Astrocyte of the spinal cord (primary cell): ENCODE measurements around the gene DEGS2.

Source experiments
- DNase-seq: peaks from one replicate; pipeline ENCODE4 v3.0.0; 2011; ENCODE audit warnings: low read depth, low spot score
- H3K4me3 ChIP-seq: 2 replicates; pipeline ENCODE4 v1.5.1; 2011; ENCODE audit warnings: low read depth, mild to moderate bottlenecking, low read length, moderate library complexity
- in situ Hi-C: cut with HindIII; loops from 2 replicates; pipeline ENCODE4 v1.10.0; 2017; ENCODE audit warnings: low sequenced_read_pairs
- TF ChIP-seq, protein P1 (sequence below): IDR thresholded peaks from 2 replicates; pipeline ENCODE4 v1.5.1; 2012; ENCODE audit warnings: low read depth, mild to moderate bottlenecking, low read length, inconsistent platforms

Gene DEGS2

DNA sequence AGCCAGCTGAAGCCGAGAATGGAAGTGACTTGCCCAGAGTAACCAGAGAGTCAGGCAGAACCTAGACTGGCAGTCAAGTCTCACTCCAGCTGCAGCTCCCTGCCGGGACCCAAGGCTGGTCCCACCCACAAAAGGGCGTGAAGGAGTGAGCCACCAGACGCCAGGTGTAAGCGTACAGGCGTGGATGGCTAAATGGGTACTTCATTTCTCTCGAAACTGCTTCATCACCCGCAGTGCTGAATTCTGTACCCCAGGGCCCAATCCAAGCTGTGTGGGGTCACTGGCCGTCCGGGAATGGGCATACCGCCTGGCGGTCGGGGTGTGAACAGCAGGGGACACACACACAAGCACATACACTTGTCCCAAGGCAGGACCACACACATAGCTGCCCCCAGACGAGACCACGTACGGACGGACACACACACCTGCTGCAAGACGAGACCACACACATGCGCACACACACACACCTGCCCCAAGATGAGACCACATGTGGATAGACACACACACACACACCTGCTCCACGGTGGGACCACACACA is 34.8 kb downstream of the DEGS2 start:
- TF ChIP-seq, protein P1, sequence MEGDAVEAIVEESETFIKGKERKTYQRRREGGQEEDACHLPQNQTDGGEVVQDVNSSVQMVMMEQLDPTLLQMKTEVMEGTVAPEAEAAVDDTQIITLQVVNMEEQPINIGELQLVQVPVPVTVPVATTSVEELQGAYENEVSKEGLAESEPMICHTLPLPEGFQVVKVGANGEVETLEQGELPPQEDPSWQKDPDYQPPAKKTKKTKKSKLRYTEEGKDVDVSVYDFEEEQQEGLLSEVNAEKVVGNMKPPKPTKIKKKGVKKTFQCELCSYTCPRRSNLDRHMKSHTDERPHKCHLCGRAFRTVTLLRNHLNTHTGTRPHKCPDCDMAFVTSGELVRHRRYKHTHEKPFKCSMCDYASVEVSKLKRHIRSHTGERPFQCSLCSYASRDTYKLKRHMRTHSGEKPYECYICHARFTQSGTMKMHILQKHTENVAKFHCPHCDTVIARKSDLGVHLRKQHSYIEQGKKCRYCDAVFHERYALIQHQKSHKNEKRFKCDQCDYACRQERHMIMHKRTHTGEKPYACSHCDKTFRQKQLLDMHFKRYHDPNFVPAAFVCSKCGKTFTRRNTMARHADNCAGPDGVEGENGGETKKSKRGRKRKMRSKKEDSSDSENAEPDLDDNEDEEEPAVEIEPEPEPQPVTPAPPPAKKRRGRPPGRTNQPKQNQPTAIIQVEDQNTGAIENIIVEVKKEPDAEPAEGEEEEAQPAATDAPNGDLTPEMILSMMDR = no peak
- in situ Hi-C loops = no loop called here
- no peak overlapping the region for H3K4me3 ChIP-seq
- DNase-seq = no peak

DNA sequence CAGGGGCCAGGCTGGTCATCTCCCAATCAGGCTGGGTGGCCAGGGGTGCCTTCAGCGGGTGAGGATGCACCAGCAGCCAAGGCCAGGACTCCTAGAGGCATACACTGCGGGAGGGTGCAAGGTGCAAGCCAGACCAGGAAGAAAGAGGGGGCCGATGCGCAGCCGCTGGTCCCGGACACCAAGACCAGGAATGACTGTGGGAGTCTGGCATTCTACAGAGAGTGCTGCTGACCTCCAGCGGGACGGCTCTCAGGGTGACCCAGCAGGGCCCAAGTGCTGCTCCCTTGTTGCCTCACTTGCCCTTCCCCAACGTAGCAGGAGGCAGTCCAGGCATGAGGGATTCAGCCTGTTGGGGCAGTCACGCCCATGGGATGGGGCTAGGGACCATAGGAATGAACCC is 35.8 kb downstream of the DEGS2 start:
- no peak overlapping the region for H3K4me3 ChIP-seq
- in situ Hi-C loops = no loop called here
- DNase-seq = no peak

DNA sequence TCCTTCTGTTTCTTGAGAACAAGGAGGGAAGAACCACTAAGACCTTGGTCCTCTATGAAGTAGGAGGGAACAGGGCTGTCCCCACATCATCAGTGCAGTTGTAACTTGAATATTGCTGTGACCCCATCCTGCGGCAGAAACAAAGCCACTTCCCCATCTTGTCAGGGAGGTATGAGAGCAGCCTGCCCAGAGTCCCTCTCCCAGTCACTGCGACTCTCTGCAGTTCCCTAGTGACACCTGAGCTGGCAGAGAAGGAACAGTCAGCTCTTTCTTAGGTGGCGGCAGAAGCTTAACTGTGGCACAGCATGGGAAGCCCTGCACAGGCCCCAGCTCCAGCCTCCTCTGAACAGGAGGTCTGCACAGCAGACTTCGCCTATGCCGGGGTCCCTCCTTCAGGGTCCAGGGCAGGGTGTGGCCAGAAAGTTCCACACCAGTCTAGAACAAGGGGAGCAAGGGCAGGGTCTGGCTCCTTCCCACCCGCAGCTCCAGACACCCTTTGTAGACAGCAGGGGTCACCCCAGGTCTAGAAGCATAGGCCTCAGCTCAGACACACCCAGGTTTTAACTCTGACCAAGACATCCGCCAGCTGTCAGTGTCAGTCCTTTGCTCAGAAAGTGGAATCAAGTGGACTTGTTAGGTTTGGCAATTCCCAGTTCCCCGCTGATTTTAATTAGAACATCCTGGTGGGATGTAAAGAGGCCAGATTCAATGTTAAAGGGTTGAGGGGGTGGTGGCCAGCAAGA is 36.8 kb downstream of the DEGS2 start:
- no peak for DNase-seq
- H3K4me3 ChIP-seq = no peak overlapping the region
- in situ Hi-C loops = no loop called here
- TF ChIP-seq, protein P1 = no peak

More for the DNA sequence above, 35.8 kb downstream of the DEGS2 start:
- TF ChIP-seq, protein P1 = no peak

DNA sequence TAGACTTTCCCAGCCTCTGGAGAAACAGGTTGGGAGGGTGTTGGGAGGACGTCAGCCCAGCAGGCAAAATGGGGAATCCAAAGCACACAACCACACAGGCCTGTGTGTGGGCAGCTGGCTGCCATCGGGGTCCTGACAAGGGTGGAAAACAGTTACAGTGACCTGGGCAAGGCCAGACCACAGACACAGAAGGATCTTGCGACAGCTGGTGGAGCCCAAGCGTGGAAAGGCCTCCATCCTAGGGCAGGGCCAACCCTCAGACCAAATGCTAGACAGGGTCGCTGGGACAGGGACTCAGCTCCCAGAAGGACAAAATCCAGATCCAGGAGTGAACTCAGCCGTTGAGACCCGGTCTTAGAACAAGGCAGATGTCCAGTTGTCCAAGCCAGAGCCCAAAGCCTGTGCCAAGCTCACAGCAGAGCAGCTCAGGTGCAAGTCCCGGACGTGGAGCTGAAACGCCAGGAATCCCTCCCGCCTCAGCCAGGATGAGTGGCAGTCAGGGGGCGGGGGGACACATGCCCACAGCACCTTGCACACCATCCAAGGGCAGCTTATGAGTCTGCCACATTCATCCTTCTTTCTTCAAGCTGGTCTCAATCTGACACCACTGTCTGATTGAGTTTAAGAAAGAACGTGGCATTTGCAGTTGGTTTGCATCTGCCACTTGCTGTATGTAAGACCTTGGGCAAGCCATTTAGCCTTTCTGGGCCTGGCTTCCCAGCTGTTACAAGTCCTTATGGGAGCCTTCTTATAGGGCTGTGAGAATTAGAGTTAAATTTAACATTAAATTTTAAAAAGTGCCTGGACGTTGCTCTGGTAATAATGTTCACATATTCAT is 37.6 kb downstream of the DEGS2 start:
- in situ Hi-C loops = no loop called here
- DNase-seq = no peak
- TF ChIP-seq, protein P1 = no peak
- no peak overlapping the region for H3K4me3 ChIP-seq

DNA sequence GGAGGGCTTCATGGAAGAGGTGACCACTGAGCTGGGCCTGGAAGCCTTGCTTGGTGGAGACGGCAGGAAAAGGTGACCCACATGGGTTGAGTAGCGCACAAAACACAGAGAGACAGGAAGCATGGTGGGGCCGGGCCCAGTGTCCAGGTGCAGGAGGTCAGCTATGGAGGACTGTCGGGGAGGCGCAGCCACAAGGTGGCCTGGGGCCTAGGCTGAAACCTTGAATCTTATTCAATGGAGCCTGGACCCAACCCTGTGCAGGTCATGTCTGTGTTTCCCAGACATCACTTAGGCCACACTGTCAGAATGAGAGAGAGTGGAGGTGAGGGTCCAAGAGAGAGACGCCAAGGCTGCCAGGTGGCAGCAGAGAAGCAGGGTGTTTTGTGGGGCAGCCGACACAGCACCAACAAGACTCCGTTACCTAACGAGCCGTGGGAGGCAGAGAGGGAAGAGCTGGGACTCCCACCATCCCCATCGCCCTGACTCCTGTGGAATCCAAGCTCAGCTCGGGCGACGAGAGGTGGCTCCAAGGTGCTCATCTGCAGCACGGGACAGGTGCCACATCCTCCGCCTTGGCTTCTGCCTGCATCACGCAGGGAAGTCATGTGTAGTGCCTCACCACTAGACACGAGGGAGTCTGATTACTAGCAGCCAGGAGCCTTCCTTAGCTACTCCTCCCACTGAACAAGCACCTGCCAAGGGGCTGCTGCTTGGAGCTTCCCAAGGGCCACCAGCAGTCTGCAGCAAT is 38.7 kb downstream of the DEGS2 start:
- in situ Hi-C loops = no loop called here
- TF ChIP-seq, protein P1 = no peak
- H3K4me3 ChIP-seq = no peak overlapping the region
- DNase-seq = no peak

DNA sequence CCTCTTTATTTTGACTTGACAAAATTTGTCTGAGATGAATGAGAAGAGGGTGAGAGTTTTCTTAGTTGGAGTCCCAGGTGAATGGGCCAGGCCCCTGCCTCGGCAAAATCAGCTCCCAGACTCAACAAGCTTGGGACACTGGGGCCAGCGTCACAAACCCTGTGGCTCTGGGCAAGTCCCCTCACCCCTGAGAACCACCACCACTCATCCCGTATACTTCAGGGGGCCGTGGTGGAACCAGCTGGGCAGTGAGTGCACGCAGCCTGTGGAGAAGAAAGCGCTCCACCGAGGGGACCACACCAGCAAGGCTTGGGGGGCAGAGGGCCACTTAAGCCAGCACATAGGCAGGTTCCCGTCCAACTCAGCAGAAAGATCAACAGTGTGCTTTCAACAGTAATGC is 40.2 kb downstream of the DEGS2 start:
- no peak for DNase-seq
- in situ Hi-C loops = no loop called here
- H3K4me3 ChIP-seq = no peak overlapping the region
- TF ChIP-seq, protein P1 = no peak
